CD4-positive, alpha-beta T cell treated with Interleukin-15 for 4 hours (primary cell): ENCODE results near the gene GGT6.

Experiments
- DNase-seq: peaks from one replicate; pipeline ENCODE4 v3.0.0-alpha.2; 2020; ENCODE audit warnings: low spot score

GGT6 gene

GRCh38 chr17:4551141-4551540 is 9.2 kb downstream of the GGT6 start:
- DNase-seq = no peak

- DNase-seq = no peak
Measured at GRCh38 chr17:4550534-4551039, 9.8 kb downstream of the GGT6 start.

GRCh38 chr17:4549781-4550533 is 10.4 kb downstream of the GGT6 start:
- no peak for DNase-seq

- DNase-seq = no peak
Measured at GRCh38 chr17:4548721-4549531, 11.5 kb downstream of the GGT6 start.

- no peak for DNase-seq
Measured at GRCh38 chr17:4548061-4548461, 12.3 kb downstream of the GGT6 start.

GRCh38 chr17:4547118-4547906 is 13.1 kb downstream of the GGT6 start:
- DNase-seq = no peak

- DNase-seq = no peak
Measured at GRCh38 chr17:4545217-4545951, 15.0 kb downstream of the GGT6 start.

GRCh38 chr17:4544951-4545216 is 15.5 kb downstream of the GGT6 start:
- no peak for DNase-seq

GRCh38 chr17:4544135-4544950 is 16.0 kb downstream of the GGT6 start:
- no peak for DNase-seq

GRCh38 chr17:4543557-4544026 is 16.8 kb downstream of the GGT6 start:
- no peak for DNase-seq

GRCh38 chr17:4542726-4543191 is 17.6 kb downstream of the GGT6 start:
- DNase-seq = no peak

- DNase-seq = no peak
Measured at GRCh38 chr17:4542003-4542725, 18.2 kb downstream of the GGT6 start.

- no peak for DNase-seq
Measured at GRCh38 chr17:4541328-4542002, 18.9 kb downstream of the GGT6 start.

GRCh38 chr17:4540687-4541327 is 19.6 kb downstream of the GGT6 start:
- DNase-seq = no peak

GRCh38 chr17:4540224-4540651 is 20.1 kb downstream of the GGT6 start:
- no peak for DNase-seq

GRCh38 chr17:4539576-4540223 is 20.7 kb downstream of the GGT6 start:
- DNase-seq = no peak

GRCh38 chr17:4539025-4539424 is 21.4 kb downstream of the GGT6 start:
- no peak for DNase-seq

GRCh38 chr17:4538236-4539002 is 22.0 kb downstream of the GGT6 start:
- DNase-seq = no peak
